Measurements from ENCODE around the gene SLC2A3. TPM values are rescaled to one million over a fixed set of nuclear protein-coding genes. Genes with fewer than 3 reads are reported as not detected.
"Not testable (repeated sequence)": the region's sequence is repeated elsewhere in the genome, so short reads cannot be mapped to it uniquely, and the experiment has no call there.

Gene SLC2A3
- total RNA-seq, 4 donors from 2014 or later: 1.9 to 69.3 (median 11.2) TPM

DNA sequence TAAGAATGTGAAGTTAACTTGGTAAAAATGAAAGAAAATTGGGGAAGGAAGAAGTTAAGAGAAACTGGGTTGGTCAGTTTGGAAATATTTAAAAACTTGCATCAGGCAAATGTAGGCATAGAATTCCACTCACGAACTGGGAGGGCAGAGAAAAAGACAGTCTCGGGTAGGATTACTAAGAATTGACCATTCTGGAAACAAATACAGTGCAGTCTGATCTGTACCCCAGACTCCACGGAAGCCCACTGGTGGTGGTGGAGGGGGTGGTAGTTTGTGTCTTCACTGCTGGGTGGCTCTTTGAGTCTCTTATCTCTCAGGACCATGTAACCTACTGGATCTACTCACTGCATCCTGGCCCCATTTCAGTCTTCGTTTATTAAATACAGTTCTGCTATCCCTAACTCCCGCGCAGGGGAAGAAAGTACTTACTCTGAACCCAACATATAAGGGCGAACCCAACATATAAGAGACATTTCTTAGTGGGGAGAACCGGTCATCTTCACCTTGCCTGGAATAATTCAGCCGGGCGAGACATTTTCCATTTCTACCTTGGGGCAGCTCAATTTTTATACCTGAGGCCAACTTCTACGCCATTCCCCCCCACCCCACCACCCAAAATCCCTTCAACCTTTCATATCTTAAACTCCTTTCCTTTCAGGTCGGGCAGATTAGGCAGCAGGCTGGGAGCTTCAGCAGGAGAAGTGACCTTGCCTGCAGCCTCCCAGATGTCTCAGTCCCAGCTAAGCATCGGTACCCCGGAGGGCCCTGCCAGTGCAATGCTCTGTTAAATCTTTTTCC is 1.7 kb downstream of the SLC2A3 start:
- Histone ChIP-seq H3K27me3 (no peaks in the 10 kb centered on the region), H3K4me1 (peaks cover 0 to 4% (median 0%) of the 10 kb centered on the region in 4 donors), H3K9me3 (no peaks in the 10 kb centered on the region), H3K4me3 (peak overlapping the region; percentile 37 to 57 (median 48)), H3K36me3 (peaks cover 0 to 27% (median 0%) of the 10 kb centered on the region in 3 donors), H3K27ac (peak overlapping the region; percentile 71 to 85 (median 80))
- no peak for TF ChIP-seq POLR2A (IDR thresholded peaks at IDR 0.05)
- DNase-seq: peak in 2 of 3 donors; percentile 30 to 56

GRCh38 chr12:7933255-7933726 is 2.7 kb downstream of the SLC2A3 start:
- TF ChIP-seq CTCF (IDR thresholded peaks at IDR 0.05): peak; percentile 64 to 80 (median 68)
- TF ChIP-seq POLR2A (IDR thresholded peaks at IDR 0.05): peak in 1 of 2 donors; percentile 34
- H3K27ac ChIP-seq: peak overlapping the region; percentile 71 to 85 (median 80)
- peaks cover 0 to 4% (median 0%) of the 10 kb centered on the region in 4 donors for H3K4me1 ChIP-seq
- peak in 2 of 3 donors; percentile 87 to 92 for DNase-seq
- H3K4me3 ChIP-seq: peak overlapping the region in 3 of 4 donors; percentile 37 to 57 (median 53)
- H3K36me3 ChIP-seq: peaks cover 0 to 34% (median 0%) of the 10 kb centered on the region in 3 donors
- no peaks in the 10 kb centered on the region for H3K9me3 ChIP-seq
- no peaks in the 10 kb centered on the region for H3K27me3 ChIP-seq

DNA sequence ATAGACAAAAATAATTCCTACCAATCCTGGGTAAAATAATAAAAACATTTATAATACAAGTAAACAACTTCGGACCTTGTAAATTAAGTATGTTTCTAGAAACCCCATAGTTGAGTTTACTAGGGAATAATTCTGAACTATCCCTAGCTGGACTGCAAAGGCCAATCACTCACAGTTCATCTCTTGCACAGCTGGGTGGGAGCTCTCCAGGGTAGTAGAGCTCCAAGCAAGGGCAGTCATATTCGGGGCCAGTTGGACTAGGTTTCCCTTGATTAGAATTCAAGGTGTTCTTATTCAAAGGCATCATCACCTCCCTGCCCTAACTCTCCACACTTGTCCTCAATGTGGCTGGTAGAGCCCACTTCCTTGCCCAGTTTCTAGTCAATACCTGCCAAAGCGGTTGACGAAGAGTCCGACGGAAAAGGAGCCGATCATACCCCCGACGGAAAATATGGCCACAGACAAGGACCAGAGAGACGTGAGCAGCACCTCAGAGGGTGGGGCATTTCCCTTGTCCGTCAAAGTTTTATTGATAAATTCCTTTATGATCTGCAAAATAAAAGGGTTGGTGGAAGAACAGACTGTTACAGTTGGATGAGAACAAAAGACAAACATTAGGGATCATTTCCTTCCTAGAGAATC is 3.3 kb downstream of the SLC2A3 start:
- H3K9me3 ChIP-seq, DNase-seq, H3K27me3 ChIP-seq, H3K4me1 ChIP-seq: not testable (repeated sequence)
- peak overlapping the region in 2 of 4 donors; percentile 71 to 78 for H3K27ac ChIP-seq
- H3K4me3 ChIP-seq: peak overlapping the region in 2 of 4 donors; percentile 37 to 53
- H3K36me3 ChIP-seq: peaks cover 0 to 39% (median 0%) of the 10 kb centered on the region in 3 donors

DNA sequence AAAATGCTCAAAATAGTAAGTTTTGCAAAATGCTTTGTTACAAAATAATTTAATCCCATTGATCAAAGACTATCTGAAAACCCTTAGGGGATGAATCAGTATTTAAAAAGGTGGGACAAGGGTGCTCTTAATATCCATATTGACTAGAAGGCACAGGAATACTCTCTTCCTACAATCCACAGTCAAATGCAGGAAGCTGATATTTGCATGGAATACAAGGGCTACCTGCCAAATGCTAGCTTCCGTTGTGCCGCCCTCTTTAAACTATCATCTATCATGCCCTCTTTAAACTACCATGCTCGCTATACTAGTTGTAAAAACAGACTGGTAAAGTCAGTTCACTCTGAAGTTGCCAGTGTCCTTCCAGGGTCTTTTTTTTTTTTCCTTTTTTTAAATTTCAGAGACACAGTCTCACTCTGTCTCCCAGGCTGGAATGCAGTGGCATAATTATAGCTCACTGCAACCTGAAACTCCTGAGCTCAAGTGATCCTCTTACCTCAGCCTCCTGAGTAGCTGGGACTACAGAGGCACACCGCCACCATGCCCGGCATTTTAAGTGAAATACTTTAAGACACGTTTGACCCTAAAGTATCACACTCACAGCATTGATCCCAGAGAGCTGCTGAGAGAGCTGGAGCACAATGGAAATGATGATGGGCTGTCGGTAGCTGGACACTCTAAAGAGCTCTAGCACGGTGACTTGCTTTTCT is 6.7 kb downstream of the SLC2A3 start:
- DNase-seq: no peak
- peaks cover 0 to 64% (median 0%) of the 10 kb centered on the region in 3 donors for H3K36me3 ChIP-seq
- H3K27ac ChIP-seq: no peak overlapping the region

DNA sequence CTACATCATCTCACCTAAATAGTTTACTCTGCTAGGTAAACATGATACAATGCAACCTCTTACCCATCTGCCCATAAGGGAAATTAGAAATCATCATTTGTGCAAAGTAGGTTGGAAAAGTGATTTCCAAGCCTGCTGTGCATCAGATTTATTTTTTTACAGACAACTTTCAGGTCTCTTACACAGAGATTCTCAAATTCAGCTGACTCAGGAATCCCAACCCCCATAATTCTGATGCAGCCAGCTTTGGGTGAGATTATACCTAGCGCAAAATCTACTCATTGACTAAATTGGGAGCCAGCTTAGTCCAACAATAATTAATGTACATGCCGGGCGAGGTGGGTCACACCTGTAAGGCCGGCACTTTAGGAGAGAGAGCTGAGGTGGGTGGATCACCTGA is 8.5 kb downstream of the SLC2A3 start:
- H3K27me3 ChIP-seq: no peaks in the 10 kb centered on the region
- no peak overlapping the region for H3K27ac ChIP-seq
- no peak overlapping the region for H3K4me3 ChIP-seq
- DNase-seq: no peak
- peaks cover 0 to 81% (median 0%) of the 10 kb centered on the region in 3 donors for H3K36me3 ChIP-seq
- no peaks in the 10 kb centered on the region for H3K4me1 ChIP-seq
- TF ChIP-seq CTCF (IDR thresholded peaks at IDR 0.05): no peak
- no peak for TF ChIP-seq POLR2A (IDR thresholded peaks at IDR 0.05)
- no peaks in the 10 kb centered on the region for H3K9me3 ChIP-seq

More for the DNA sequence above, 6.7 kb downstream of the SLC2A3 start:
- Histone ChIP-seq H3K4me3 (no peak overlapping the region), H3K9me3 (no peaks in the 10 kb centered on the region), H3K4me1 (no peaks in the 10 kb centered on the region), H3K27me3 (no peaks in the 10 kb centered on the region)
- TF ChIP-seq POLR2A (IDR thresholded peaks at IDR 0.05): no peak

DNA sequence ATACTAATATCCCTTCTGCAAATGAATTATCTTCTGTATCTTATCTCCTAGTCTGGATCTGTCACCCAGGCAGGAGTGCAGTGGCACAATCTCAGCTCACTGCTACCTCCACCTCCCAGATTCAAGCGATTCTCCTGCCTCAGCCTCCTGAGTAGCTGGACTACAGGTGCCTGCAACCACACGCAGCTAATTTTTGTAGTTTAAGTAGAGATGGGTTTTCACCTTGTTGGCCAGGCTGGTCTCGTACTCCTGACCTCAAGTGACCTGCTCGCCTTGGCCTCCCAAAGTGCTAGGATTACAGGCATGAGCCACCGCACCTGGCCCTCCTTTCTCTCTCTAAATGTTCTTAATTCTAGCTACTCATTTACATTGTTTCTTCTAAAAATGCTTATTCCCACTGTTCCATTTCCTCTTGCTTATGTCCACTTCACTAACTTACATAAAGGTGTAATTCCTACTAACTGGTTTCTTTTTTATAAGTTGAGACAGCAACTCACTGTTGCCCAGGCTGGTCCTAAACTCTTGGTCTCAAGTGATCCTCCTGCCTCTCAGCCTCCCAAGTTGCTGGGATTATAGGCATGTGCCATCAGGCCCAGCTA is 9.8 kb downstream of the SLC2A3 start:
- H3K4me3 ChIP-seq, H3K27ac ChIP-seq, H3K9me3 ChIP-seq, H3K4me1 ChIP-seq, H3K27me3 ChIP-seq, DNase-seq: not testable (repeated sequence)
- H3K36me3 ChIP-seq: peaks cover 0 to 82% (median 0%) of the 10 kb centered on the region in 3 donors

Data from Peyer's patch (tissue), 4 donors.